Neuronal stem cell (in vitro differentiated cells): ENCODE data around the gene RNF181. TPM values are rescaled to one million over a fixed set of nuclear protein-coding genes. Genes with fewer than 3 reads are reported as not detected.
A peak's percentile ranks its signal among the peaks of the same experiment; 100 is the strongest.

Experiments
- DNase-seq: peaks from one replicate; pipeline ENCODE4 v3.0.0-alpha.2; 2013; ENCODE audit warnings: low spot score
- H2AFZ ChIP-seq: one replicate; pipeline ENCODE4 v1.6.1; 2013; ENCODE audit warnings: mild to moderate bottlenecking, low read length, inconsistent platforms
- H2AK5ac ChIP-seq: 2 replicates; pipeline ENCODE4 v1.6.1; 2013; ENCODE audit warnings: low read depth, mild to moderate bottlenecking, inconsistent platforms, low read length, moderate library complexity, mixed read lengths
- H2BK120ac ChIP-seq: 2 replicates; pipeline ENCODE4 v1.6.1; 2013; ENCODE audit warnings: low read depth, mild to moderate bottlenecking, inconsistent platforms, low read length, moderate library complexity, mixed read lengths
- H2BK12ac ChIP-seq: one replicate; pipeline ENCODE4 v1.6.1; 2013; ENCODE audit warnings: low read length, inconsistent platforms
- H2BK15ac ChIP-seq: 2 replicates; pipeline ENCODE4 v1.6.1; 2013; ENCODE audit warnings: mild to moderate bottlenecking, low read length, inconsistent platforms, mixed read lengths
- H2BK5ac ChIP-seq: one replicate; pipeline ENCODE4 v1.6.1; 2013; ENCODE audit warnings: inconsistent platforms, mild to moderate bottlenecking, low read length, moderate library complexity
- H3K14ac ChIP-seq: one replicate; pipeline ENCODE4 v1.6.1; 2013; ENCODE audit warnings: low read length, inconsistent platforms
- H3K18ac ChIP-seq: 2 replicates; pipeline ENCODE4 v1.6.1; 2013; ENCODE audit warnings: low read length, inconsistent platforms
- H3K23ac ChIP-seq: 2 replicates; pipeline ENCODE4 v1.6.1; 2013; ENCODE audit warnings: low read depth, mild to moderate bottlenecking, mixed read lengths, low read length, inconsistent platforms; ENCODE audit not compliant: poor library complexity
- H3K27ac ChIP-seq: replicated peaks from 3 replicates; pipeline ENCODE4 v1.5.1; 2013; ENCODE audit warnings: low read length, inconsistent platforms
- H3K27me3 ChIP-seq, 3 experiments: 2 replicates each; pipeline ENCODE4 v1.6.1; 2013; ENCODE audit warnings: low read length in 3 of 3, mild to moderate bottlenecking in 2 of 3, inconsistent platforms in 1 of 3, low read depth in 1 of 3, mixed read lengths in 1 of 3, moderate library complexity in 1 of 3; ENCODE audit not compliant: control insufficient read depth in 3 of 3, insufficient read depth in 3 of 3
- H3K36me3 ChIP-seq, 2 donors: replicated peaks in 1 of 2; 2 replicates each; pipeline ENCODE4 v1.6.1; 2013; ENCODE audit warnings: low read length in 2 of 2; ENCODE audit not compliant: control insufficient read depth in 2 of 2, insufficient read depth in 2 of 2
- H3K4ac ChIP-seq: 2 replicates; pipeline ENCODE4 v1.6.1; 2013; ENCODE audit warnings: inconsistent platforms, mild to moderate bottlenecking, low read length, moderate library complexity
- H3K4me1 ChIP-seq, 2 donors: 1 replicate in 1 of 2; 2 replicates in 1 of 2; pipeline ENCODE4 v1.6.1; 2013; ENCODE audit warnings: low read length in 2 of 2, low read depth in 1 of 2; ENCODE audit not compliant: control insufficient read depth in 2 of 2, insufficient read depth in 1 of 2
- H3K4me2 ChIP-seq: one replicate; pipeline ENCODE4 v1.6.1; 2013; ENCODE audit warnings: mild to moderate bottlenecking, low read length, inconsistent platforms; ENCODE audit not compliant: insufficient read depth, poor library complexity, severe bottlenecking
- H3K4me3 ChIP-seq, 2 donors: 2 replicates each; pipeline ENCODE4 v1.5.1; 2013; ENCODE audit warnings: low read length in 2 of 2, mild to moderate bottlenecking in 2 of 2, inconsistent platforms in 1 of 2, moderate library complexity in 1 of 2
- H3K79me1 ChIP-seq: one replicate; pipeline ENCODE4 v1.6.1; 2013; ENCODE audit warnings: low read depth, mild to moderate bottlenecking, inconsistent platforms, low read length, moderate library complexity
- H3K9ac ChIP-seq: one replicate; pipeline ENCODE4 v1.6.1; 2013; ENCODE audit warnings: mild to moderate bottlenecking, low read depth, low read length, inconsistent platforms; ENCODE audit not compliant: poor library complexity
- H3K9me3 ChIP-seq, 2 donors: replicated peaks in 1 of 2; 2 replicates each; pipeline versions ENCODE3 to v1.6.1; 2013; ENCODE audit warnings: low read length in 2 of 2, mild to moderate bottlenecking in 2 of 2, inconsistent platforms in 1 of 2, low read depth in 1 of 2, mixed read lengths in 1 of 2, moderate library complexity in 1 of 2; ENCODE audit not compliant: control insufficient read depth in 2 of 2, insufficient read depth in 1 of 2
- H4K8ac ChIP-seq: one replicate; pipeline ENCODE4 v1.6.1; 2013; ENCODE audit warnings: low read depth, mild to moderate bottlenecking, inconsistent platforms, low read length, moderate library complexity
- H4K91ac ChIP-seq: one replicate; pipeline ENCODE4 v1.6.1; 2013; ENCODE audit warnings: low read length, low read depth, mild to moderate bottlenecking, inconsistent platforms; ENCODE audit not compliant: poor library complexity
- WGBS, 2 donors: extraction: QIAGEN DNeasy Blood & Tissue Kit; methylation state at CpG; one replicate each; pipeline ENCODE4 v1.1.7; 2013; ENCODE audit warnings: missing lambda C conversion rate in 2 of 2, mixed read lengths in 1 of 2; ENCODE audit not compliant: insufficient read length in 2 of 2, insufficient replicate concordance in 1 of 2; ENCODE audit errors: extremely low coverage in 2 of 2; 5-methylcytosine and 5-hydroxymethylcytosine counted together
- polyA plus RNA-seq, 2 experiments: library from polyadenylated mRNA; stranded (reverse); fragments of 200-250 nt; gene quantifications; one replicate each; pipeline ENCODE4 v1.2.3, GENCODE V29; 2013

Gene RNF181
- 139 TPM for polyA plus RNA-seq (2013, experiment 1 of 2)
- polyA plus RNA-seq (2013, experiment 2 of 2), result 136 TPM

- WGBS, 2 donors, result no CpG with 5 or more reads among the region's 47 CpGs
- Histone ChIP-seq H2AK5ac (peak within 1 kb of the TSS; percentile 31), H4K91ac (no peak within 1 kb of the TSS), H3K4me3 (peak within 1 kb of the TSS; percentile 86 to 99), H3K79me1 (peaks cover 10% of the 10 kb centered on the region), H2BK5ac (peak within 1 kb of the TSS; percentile 62), H2BK15ac (no peak within 1 kb of the TSS), H3K4ac (no peak within 1 kb of the TSS), H2BK12ac (no peak within 1 kb of the TSS), H3K14ac (no peak within 1 kb of the TSS), H3K9ac (peak within 1 kb of the TSS; percentile 95), H3K27me3 (peaks cover 0 to 3% (median 0%) of the 10 kb centered on the region in 3 experiments), H3K4me2 (peak within 1 kb of the TSS; percentile 84), H3K18ac (peak within 1 kb of the TSS; percentile 92), H3K23ac (peak within 1 kb of the TSS; percentile 38), H3K9me3 (peaks cover 0 to 2% of the 10 kb centered on the region in 2 donors), H2BK120ac (no peak within 1 kb of the TSS), H3K27ac (peak within 1 kb of the TSS; percentile 75), H4K8ac (no peak within 1 kb of the TSS), H2AFZ (peak within 1 kb of the TSS; percentile 89), H3K36me3 (peaks cover 27 to 37% of the 10 kb centered on the region in 2 donors), H3K4me1 (peaks cover 8 to 13% of the 10 kb centered on the region in 2 donors)
- DNase-seq, result peak; percentile 96
Observed at GRCh38 chr2:85595301-85596025, at the start of gene RNF181. Gene RNF181 (plus strand): TSS chr2:85595745. CDS start chr2:85595764, 19 bp downstream.

DNA sequence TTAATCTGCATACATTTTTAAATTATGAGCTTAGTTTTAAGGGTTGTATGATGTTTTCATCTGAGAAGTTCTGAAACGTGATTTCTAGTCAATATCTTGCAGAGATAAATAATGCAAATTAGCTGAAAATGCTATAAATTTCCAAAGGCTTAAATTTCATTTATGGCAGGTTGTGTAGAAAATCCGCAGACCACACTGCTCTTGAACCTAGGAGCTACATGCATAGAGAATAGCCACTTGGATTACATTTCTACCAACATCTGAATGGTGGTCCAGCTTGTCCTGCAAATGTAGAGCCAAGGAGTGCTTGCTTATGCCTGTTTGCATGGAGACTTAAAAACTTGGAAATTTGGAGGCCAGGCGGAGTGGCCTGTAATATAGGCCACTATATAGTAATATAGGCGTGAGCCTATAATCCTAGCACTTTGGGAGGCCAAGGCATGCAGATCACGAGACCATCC lies 49.7 kb upstream of the RNF181 start:
- H3K4me3 ChIP-seq, result no peak overlapping the region
- no peak overlapping the region for H4K91ac ChIP-seq
- no peak overlapping the region for H4K8ac ChIP-seq
- no peak overlapping the region for H3K18ac ChIP-seq
- H3K23ac ChIP-seq, result no peak overlapping the region
- peaks cover 4 to 13% of the 10 kb centered on the region in 2 donors for H3K4me1 ChIP-seq
- H3K9ac ChIP-seq, result no peak overlapping the region
- no peaks in the 10 kb centered on the region for H3K27me3 ChIP-seq
- WGBS, 2 donors, result no CpG with 5 or more reads among the region's 5 CpGs
- no peak overlapping the region for H3K14ac ChIP-seq
- H3K79me1 ChIP-seq, result peaks cover 2% of the 10 kb centered on the region
- no peaks in the 10 kb centered on the region for H3K9me3 ChIP-seq
- no peak overlapping the region for H2AK5ac ChIP-seq
- no peak overlapping the region for H3K4me2 ChIP-seq
- no peak overlapping the region for H2AFZ ChIP-seq
- no peak overlapping the region for H2BK5ac ChIP-seq
- H3K27ac ChIP-seq, result no peak overlapping the region
- no peak overlapping the region for H2BK12ac ChIP-seq
- H2BK15ac ChIP-seq, result no peak overlapping the region
- DNase-seq, result no peak
- H2BK120ac ChIP-seq, result no peak overlapping the region
- no peak overlapping the region for H3K4ac ChIP-seq
- peaks cover 35 to 92% of the 10 kb centered on the region in 2 donors for H3K36me3 ChIP-seq

- no peak for DNase-seq
- H3K23ac ChIP-seq, result no peak overlapping the region
- H3K27ac ChIP-seq, result no peak overlapping the region
- H2BK5ac ChIP-seq, result no peak overlapping the region
- H2BK120ac ChIP-seq, result no peak overlapping the region
- WGBS, 2 donors, result no CpG with 5 or more reads among the region's 1 CpG
- H3K4me1 ChIP-seq, result peaks cover 0 to 2% of the 10 kb centered on the region in 2 donors
- no peak overlapping the region for H2BK15ac ChIP-seq
- no peak overlapping the region for H3K4me2 ChIP-seq
- no peak overlapping the region for H3K4ac ChIP-seq
- H3K9ac ChIP-seq, result no peak overlapping the region
- H3K14ac ChIP-seq, result no peak overlapping the region
- H3K79me1 ChIP-seq, result no peaks in the 10 kb centered on the region
- H2AK5ac ChIP-seq, result no peak overlapping the region
- no peak overlapping the region for H3K4me3 ChIP-seq
- H3K36me3 ChIP-seq, result peaks cover 35 to 92% of the 10 kb centered on the region in 2 donors
- no peak overlapping the region for H3K18ac ChIP-seq
- no peak overlapping the region for H2AFZ ChIP-seq
- no peak overlapping the region for H4K91ac ChIP-seq
- H3K9me3 ChIP-seq, result no peaks in the 10 kb centered on the region
- no peaks in the 10 kb centered on the region for H3K27me3 ChIP-seq
- no peak overlapping the region for H4K8ac ChIP-seq
- H2BK12ac ChIP-seq, result no peak overlapping the region
Observed at GRCh38 chr2:85547089-85547858, 48.3 kb upstream of the RNF181 start.
